HepG2 (cell line): ENCODE results near the gene KIAA1328. TPM values are rescaled to one million over a fixed set of nuclear protein-coding genes. Genes with fewer than 3 reads are reported as not detected.
A peak's percentile ranks its signal among the peaks of the same experiment; 100 is the strongest.

Source experiments
- ADNP ChIP-seq: sonication (generic); formaldehyde crosslinking; IDR thresholded peaks from 2 replicates; pipeline ENCODE4 v1.4.0; 2020; ENCODE audit warnings: missing genetic modification reagents
- DNMT3B ChIP-seq: conservative IDR thresholded peaks from 2 replicates; pipeline ENCODE4 v1.6.1; 2016; ENCODE audit warnings: missing biosample characterization, control low read depth
- FIP1L1 ChIP-seq: fragments of 200-400 bp; formaldehyde crosslinking; IDR thresholded peaks from 2 replicates; pipeline ENCODE4 v1.6.1; 2018; ENCODE audit warnings: low read depth, mild to moderate bottlenecking, low read length, moderate library complexity, borderline replicate concordance; ENCODE audit not compliant: insufficient read depth
- FOXO4 ChIP-seq: sonication (generic); formaldehyde crosslinking; conservative IDR thresholded peaks from 2 replicates; pipeline ENCODE4 v1.8.1; 2023; ENCODE audit warnings: missing genetic modification reagents
- HCFC1 ChIP-seq: fragments of 150-350 bp; IDR thresholded peaks from 2 replicates; pipeline ENCODE4 v1.6.1; 2014; ENCODE audit warnings: low read depth, low read length
- MAZ ChIP-seq, 2 experiments: sonication (generic) in 1 of 2; formaldehyde crosslinking in 1 of 2; IDR thresholded peaks; 2 replicates each; pipeline versions ENCODE4 v1.5.0 to v1.6.1; 2012 to 2020; ENCODE audit warnings: low read depth in 2 of 2, mild to moderate bottlenecking in 2 of 2, borderline replicate concordance in 1 of 2, improper control_type of control experiment in 1 of 2, low read length in 1 of 2, missing genetic modification reagents in 1 of 2, moderate library complexity in 1 of 2
- MTF1 ChIP-seq: sonication (generic); formaldehyde crosslinking; IDR thresholded peaks from 2 replicates; pipeline ENCODE4 v1.5.0; 2020; ENCODE audit warnings: missing genetic modification reagents
- NCOA1 ChIP-seq: sonication (generic); formaldehyde crosslinking; IDR thresholded peaks from 2 replicates; pipeline ENCODE4 v1.9.0; 2021; ENCODE audit warnings: missing genetic modification reagents
- NFE2L1 ChIP-seq: sonication (generic); formaldehyde crosslinking; IDR thresholded peaks from 2 replicates; pipeline ENCODE4 v1.4.0; 2020; ENCODE audit warnings: missing genetic modification reagents, mild to moderate bottlenecking, borderline replicate concordance
- PCBP1 ChIP-seq: fragments of 200-400 bp; formaldehyde crosslinking; IDR thresholded peaks from 2 replicates; pipeline ENCODE4 v1.6.1; 2017; ENCODE audit warnings: mild to moderate bottlenecking, low read depth, low read length, borderline replicate concordance
- POLR2G ChIP-seq: fragments of 200-400 bp; formaldehyde crosslinking; IDR thresholded peaks from 2 replicates; pipeline ENCODE4 v1.6.1; 2018; ENCODE audit warnings: mild to moderate bottlenecking, low read depth, low read length, moderate library complexity
- RARG ChIP-seq: sonication (generic); formaldehyde crosslinking; IDR thresholded peaks from 2 replicates; pipeline ENCODE4 v1.4.0; 2020; ENCODE audit warnings: low read depth, mild to moderate bottlenecking, missing genetic modification reagents
- SAP130 ChIP-seq: IDR thresholded peaks from 2 replicates; pipeline ENCODE4 v1.6.1; 2016; ENCODE audit warnings: low read depth
- TBP ChIP-seq: sonication (generic); formaldehyde crosslinking; IDR thresholded peaks from 2 replicates; pipeline ENCODE4 v1.5.0; 2020; ENCODE audit warnings: missing genetic modification reagents
- TBX3 ChIP-seq: fragments of 450-650 bp; IDR thresholded peaks from 2 replicates; pipeline ENCODE4 v1.6.1; 2017; ENCODE audit warnings: antibody characterized with exemption, mild to moderate bottlenecking, inconsistent platforms, borderline replicate concordance
- ZBTB3 ChIP-seq: sonication (generic); formaldehyde crosslinking; IDR thresholded peaks from 2 replicates; pipeline ENCODE4 v1.4.0; 2020; ENCODE audit warnings: low read depth, mild to moderate bottlenecking, moderate library complexity, missing genetic modification reagents, borderline replicate concordance
- ZFY ChIP-seq: sonication (generic); formaldehyde crosslinking; IDR thresholded peaks from 2 replicates; pipeline ENCODE4 v1.4.0; 2020; ENCODE audit warnings: missing genetic modification reagents
- ZHX2 ChIP-seq, 2 experiments: sonication (generic) in 1 of 2; formaldehyde crosslinking in 1 of 2; IDR thresholded peaks; 2 replicates each; pipeline versions ENCODE4 v1.6.1 to v1.9.0; 2014 to 2022; ENCODE audit warnings: antibody characterized with exemption in 1 of 2, borderline replicate concordance in 1 of 2, inconsistent platforms in 1 of 2, low read depth in 1 of 2, missing genetic modification reagents in 1 of 2
- ZNF136 ChIP-seq: sonication (generic); formaldehyde crosslinking; IDR thresholded peaks from 2 replicates; pipeline ENCODE4 v1.8.1; 2022; ENCODE audit warnings: low read depth, mild to moderate bottlenecking, moderate library complexity, missing genetic modification reagents
- ZNF207 ChIP-seq: fragments of 450-650 bp; IDR thresholded peaks from 2 replicates; pipeline ENCODE4 v1.6.1; 2016; ENCODE audit warnings: antibody characterized with exemption, borderline replicate concordance
- ZNF781 ChIP-seq: sonication (generic); formaldehyde crosslinking; IDR thresholded peaks from 2 replicates; pipeline ENCODE4 v1.5.1; 2020; ENCODE audit warnings: borderline replicate concordance, mild to moderate bottlenecking, missing genetic modification reagents; ENCODE audit errors: not compliant biosample characterization
- polyA plus RNA-seq, 8 experiments: library from polyadenylated mRNA; depleted of rRNA in 3 of 8; stranded (reverse) in 7 of 8; unstranded in 1 of 8; fragments of >200 nt; fragmentation: Illumina TruSeq in 4 of 8; extraction: Trizol in 4 of 8; gene quantifications; 2 replicates each; pipeline versions ENCODE4 v1.2.1 to v1.2.3, GENCODE V29; 2011 to 2016; ENCODE audit warnings: low read depth in 4 of 8, missing spikeins in 1 of 8, mixed read lengths in 1 of 8; ENCODE audit not compliant: insufficient read depth in 1 of 8
- total RNA-seq, 5 experiments: library from RNA; depleted of rRNA; stranded (reverse); fragments of >200 nt; fragmentation: Illumina TruSeq; extraction: Trizol; gene quantifications; 2 replicates each; pipeline ENCODE4 v1.2.3, GENCODE V29; 2016; ENCODE audit warnings: low read depth in 1 of 5

Gene KIAA1328
- total and polyA plus RNA-seq, 2 of the 13 experiments (the other 11 are each of a cell fraction or from before 2014, with no cell fraction given): 4.1 to 6.0 TPM

GRCh38 chr18:37270038-37270665 is 441.2 kb downstream of the KIAA1328 start (continued):
- TF ChIP-seq ZHX2 (IDR thresholded peaks at IDR 0.05; ENCODE audit: low read depth): no peak
- TF ChIP-seq ZHX2 (CRISPR knock-in tag; IDR thresholded peaks at IDR 0.05; ENCODE audit: borderline replicate concordance): peak; percentile 100
- TF ChIP-seq ZFY (CRISPR knock-in tag): peak; percentile 87
- peak; percentile 97 for TF ChIP-seq SAP130
- peak; percentile 100 for TF ChIP-seq FOXO4 (CRISPR knock-in tag)
- peak; percentile 100 for TF ChIP-seq RARG
- peak; percentile 98 for TF ChIP-seq NCOA1 (CRISPR knock-in tag)
- no peak for TF ChIP-seq PCBP1
- no peak for TF ChIP-seq POLR2G
- peak; percentile 93; the same call in 1 of the 2 replicates for TF ChIP-seq NFE2L1 (CRISPR knock-in tag)
- peak; percentile 97 for TF ChIP-seq ZNF136 (CRISPR knock-in tag)
- TF ChIP-seq ADNP (CRISPR knock-in tag): no peak
- peak; percentile 100 for TF ChIP-seq DNMT3B
- no peak for TF ChIP-seq TBP
- TF ChIP-seq FIP1L1: no peak
- TF ChIP-seq ZNF207: no peak
- TF ChIP-seq TBX3: no peak
- TF ChIP-seq MAZ (IDR thresholded peaks at IDR 0.05; ENCODE audit: borderline replicate concordance, low read depth, low read length): no peak
- TF ChIP-seq MAZ (CRISPR knock-in tag; IDR thresholded peaks at IDR 0.05; ENCODE audit: low read depth): peak; percentile 100
- peak; percentile 97; the same call in 1 of the 2 replicates for TF ChIP-seq ZBTB3 (CRISPR knock-in tag)
- TF ChIP-seq MTF1 (CRISPR knock-in tag): peak; percentile 99
- no peak for TF ChIP-seq HCFC1
- peak; percentile 100 for TF ChIP-seq ZNF781
